ENCODE data around the gene INSM2. TPM values are rescaled to one million over a fixed set of nuclear protein-coding genes. Genes with fewer than 3 reads are reported as not detected.

The INSM2 gene
- total RNA-seq, 1 donor from 2014 or later: not detected

DNA sequence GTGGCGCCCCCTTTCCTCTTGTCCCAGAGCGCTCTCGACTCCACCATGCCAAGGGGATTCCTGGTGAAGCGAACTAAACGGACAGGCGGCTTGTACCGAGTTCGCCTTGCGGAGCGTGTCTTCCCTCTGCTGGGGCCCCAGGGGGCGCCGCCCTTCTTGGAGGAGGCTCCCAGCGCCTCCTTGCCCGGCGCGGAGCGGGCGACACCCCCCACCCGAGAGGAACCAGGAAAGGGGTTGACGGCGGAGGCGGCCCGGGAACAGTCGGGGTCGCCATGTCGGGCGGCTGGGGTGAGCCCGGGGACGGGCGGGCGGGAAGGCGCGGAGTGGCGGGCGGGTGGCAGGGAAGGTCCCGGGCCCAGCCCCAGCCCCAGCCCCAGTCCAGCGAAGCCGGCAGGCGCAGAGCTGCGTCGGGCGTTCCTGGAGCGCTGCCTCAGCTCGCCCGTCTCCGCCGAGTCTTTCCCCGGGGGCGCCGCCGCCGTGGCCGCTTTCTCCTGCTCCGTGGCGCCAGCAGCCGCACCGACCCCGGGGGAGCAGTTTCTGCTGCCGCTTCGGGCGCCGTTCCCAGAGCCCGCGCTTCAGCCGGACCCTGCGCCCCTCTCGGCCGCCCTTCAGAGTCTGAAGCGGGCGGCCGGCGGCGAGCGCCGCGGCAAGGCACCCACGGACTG, 376 bp downstream of the INSM2 start:
- Histone ChIP-seq H3K36me3 (peaks cover 4% of the 10 kb centered on the region), H3K27ac (no peak overlapping the region), H3K4me3 (peak overlapping the region; percentile 59), H3K9me3 (no peaks in the 10 kb centered on the region), H3K27me3 (ENCODE audit: low read depth) (peaks cover 64% of the 10 kb centered on the region), H3K4me1 (peaks cover 27% of the 10 kb centered on the region)
- intact Hi-C loops (cut with DNase I): no loop called here
- DNase-seq (no peak), ATAC-seq (peak; percentile 16 to 39)
- TF ChIP-seq, protein P1, sequence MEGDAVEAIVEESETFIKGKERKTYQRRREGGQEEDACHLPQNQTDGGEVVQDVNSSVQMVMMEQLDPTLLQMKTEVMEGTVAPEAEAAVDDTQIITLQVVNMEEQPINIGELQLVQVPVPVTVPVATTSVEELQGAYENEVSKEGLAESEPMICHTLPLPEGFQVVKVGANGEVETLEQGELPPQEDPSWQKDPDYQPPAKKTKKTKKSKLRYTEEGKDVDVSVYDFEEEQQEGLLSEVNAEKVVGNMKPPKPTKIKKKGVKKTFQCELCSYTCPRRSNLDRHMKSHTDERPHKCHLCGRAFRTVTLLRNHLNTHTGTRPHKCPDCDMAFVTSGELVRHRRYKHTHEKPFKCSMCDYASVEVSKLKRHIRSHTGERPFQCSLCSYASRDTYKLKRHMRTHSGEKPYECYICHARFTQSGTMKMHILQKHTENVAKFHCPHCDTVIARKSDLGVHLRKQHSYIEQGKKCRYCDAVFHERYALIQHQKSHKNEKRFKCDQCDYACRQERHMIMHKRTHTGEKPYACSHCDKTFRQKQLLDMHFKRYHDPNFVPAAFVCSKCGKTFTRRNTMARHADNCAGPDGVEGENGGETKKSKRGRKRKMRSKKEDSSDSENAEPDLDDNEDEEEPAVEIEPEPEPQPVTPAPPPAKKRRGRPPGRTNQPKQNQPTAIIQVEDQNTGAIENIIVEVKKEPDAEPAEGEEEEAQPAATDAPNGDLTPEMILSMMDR (IDR thresholded peaks at IDR 0.05): no peak

DNA sequence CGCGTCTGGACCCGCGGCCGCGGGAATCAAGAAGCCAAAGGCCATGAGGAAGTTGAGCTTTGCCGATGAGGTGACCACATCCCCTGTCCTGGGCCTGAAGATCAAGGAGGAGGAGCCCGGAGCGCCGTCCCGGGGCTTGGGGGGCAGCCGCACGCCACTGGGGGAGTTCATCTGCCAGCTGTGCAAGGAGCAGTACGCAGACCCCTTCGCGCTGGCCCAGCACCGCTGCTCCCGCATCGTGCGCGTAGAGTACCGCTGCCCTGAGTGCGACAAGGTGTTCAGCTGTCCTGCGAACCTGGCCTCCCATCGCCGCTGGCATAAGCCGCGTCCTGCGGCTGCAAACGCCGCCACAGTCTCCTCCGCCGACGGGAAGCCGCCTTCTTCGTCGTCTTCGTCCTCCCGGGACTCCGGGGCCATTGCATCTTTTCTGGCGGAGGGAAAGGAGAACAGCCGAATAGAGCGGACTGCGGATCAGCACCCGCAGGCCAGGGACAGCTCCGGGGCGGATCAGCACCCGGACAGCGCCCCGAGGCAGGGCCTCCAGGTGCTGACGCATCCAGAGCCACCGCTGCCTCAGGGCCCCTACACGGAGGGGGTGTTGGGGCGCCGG, 1.0 kb downstream of the INSM2 start:
- TF ChIP-seq, protein P1 (IDR thresholded peaks at IDR 0.05): no peak
- H3K27me3 ChIP-seq (ENCODE audit: low read depth): peaks cover 62% of the 10 kb centered on the region
- H3K27ac ChIP-seq: no peak overlapping the region
- DNase-seq (peak; percentile 68), ATAC-seq (peak; percentile 95 to 96)
- intact Hi-C loops (cut with DNase I): no loop called here
- no peaks in the 10 kb centered on the region for H3K9me3 ChIP-seq
- peaks cover 27% of the 10 kb centered on the region for H3K4me1 ChIP-seq
- H3K36me3 ChIP-seq: peaks cover 4% of the 10 kb centered on the region
- H3K4me3 ChIP-seq: peak overlapping the region; percentile 59

DNA sequence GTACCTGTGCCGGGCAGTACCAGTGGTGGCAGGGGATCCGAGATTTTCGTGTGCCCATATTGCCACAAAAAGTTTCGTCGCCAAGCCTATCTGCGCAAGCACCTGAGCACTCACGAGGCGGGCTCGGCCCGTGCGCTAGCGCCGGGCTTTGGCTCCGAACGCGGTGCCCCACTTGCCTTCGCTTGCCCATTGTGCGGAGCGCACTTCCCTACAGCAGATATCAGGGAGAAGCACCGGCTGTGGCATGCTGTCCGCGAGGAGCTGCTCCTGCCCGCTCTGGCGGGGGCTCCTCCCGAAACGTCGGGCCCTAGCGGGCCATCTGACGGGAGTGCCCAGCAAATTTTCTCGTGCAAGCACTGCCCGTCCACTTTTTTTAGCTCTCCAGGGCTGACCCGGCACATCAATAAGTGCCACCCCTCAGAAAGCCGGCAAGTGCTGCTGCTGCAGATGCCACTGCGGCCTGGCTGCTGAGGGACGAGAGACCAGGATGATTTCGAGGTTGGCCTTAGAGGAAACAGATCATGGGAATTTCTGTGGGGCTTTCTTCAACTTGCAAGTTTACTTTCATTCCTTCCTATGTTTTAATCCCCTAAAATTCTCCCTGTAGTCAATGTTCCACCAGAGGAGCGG, 1.6 kb downstream of the INSM2 start:
- Histone ChIP-seq H3K27me3 (ENCODE audit: low read depth) (peaks cover 56% of the 10 kb centered on the region), H3K9me3 (no peaks in the 10 kb centered on the region), H3K4me3 (peak overlapping the region; percentile 59), H3K4me1 (peaks cover 27% of the 10 kb centered on the region), H3K27ac (no peak overlapping the region), H3K36me3 (peaks cover 4% of the 10 kb centered on the region)
- TF ChIP-seq, protein P1 (IDR thresholded peaks at IDR 0.05): no peak
- intact Hi-C loops (cut with DNase I): no loop called here
- peak in 1 of 2 donors; percentile 26 for ATAC-seq
- no peak for DNase-seq

DNA sequence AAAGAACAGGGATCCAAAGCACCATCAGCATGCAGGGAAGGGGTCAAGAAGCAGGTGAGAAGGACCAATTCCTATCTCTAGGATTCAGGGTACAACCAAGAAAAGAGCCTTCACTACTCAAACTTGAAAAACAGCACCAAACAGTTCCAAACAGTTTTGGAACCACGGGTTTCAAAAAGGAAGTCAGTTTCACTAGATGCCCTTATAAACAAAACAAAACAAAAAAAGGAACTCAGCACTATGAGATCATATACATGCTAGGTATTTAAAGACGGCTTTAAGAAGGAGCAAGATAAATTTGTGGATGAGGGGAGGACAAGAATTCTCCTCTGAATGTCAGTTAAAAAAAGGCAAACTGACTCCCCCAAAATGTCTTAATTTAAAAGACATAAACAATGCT, 6.0 kb downstream of the INSM2 start:
- Histone ChIP-seq H3K4me1 (peaks cover 6% of the 10 kb centered on the region), H3K36me3 (peaks cover 4% of the 10 kb centered on the region), H3K27ac (no peak overlapping the region), H3K27me3 (ENCODE audit: low read depth) (peaks cover 12% of the 10 kb centered on the region), H3K9me3 (no peaks in the 10 kb centered on the region), H3K4me3 (no peak overlapping the region)
- TF ChIP-seq, protein P1 (IDR thresholded peaks at IDR 0.05): no peak
- no peak for ATAC-seq
- intact Hi-C loops (cut with DNase I): no loop called here
- DNase-seq: no peak

DNA sequence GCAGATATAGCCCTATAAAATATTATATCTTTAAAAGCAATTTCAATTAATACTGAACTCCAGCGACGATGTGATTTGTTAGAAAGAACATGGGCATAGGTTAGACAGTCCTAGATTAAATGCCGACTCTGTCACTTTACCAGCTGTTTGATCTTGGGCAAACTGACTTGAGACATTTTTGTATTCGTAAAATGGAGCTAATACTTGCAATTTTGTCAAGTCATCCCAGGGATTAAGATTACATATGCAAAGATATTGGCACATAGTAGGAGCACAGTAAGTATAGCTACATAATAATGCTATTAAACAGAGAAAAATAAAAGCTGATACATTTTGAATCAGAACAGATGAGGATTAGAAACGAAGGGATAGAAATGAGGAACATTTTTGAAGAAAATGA, 9.0 kb downstream of the INSM2 start:
- intact Hi-C loops (cut with DNase I): no loop called here
- no peak overlapping the region for H3K27ac ChIP-seq
- H3K9me3 ChIP-seq: no peaks in the 10 kb centered on the region
- no peak for DNase-seq
- H3K4me3 ChIP-seq: no peak overlapping the region
- no peaks in the 10 kb centered on the region for H3K27me3 ChIP-seq (ENCODE audit: low read depth)
- peaks cover under 1% of the 10 kb centered on the region for H3K36me3 ChIP-seq
- TF ChIP-seq, protein P1 (IDR thresholded peaks at IDR 0.05): no peak
- H3K4me1 ChIP-seq: no peaks in the 10 kb centered on the region
- no peak for ATAC-seq

All from lower lobe of right lung (tissue), 2 donors.